ENCODE results near the gene NPAS3. TPM values are rescaled to one million over a fixed set of nuclear protein-coding genes. Genes with fewer than 3 reads are reported as not detected.

The NPAS3 gene
- total RNA-seq, 2 donors from 2014 or later, result 1.1 to 1.8 TPM

DNA sequence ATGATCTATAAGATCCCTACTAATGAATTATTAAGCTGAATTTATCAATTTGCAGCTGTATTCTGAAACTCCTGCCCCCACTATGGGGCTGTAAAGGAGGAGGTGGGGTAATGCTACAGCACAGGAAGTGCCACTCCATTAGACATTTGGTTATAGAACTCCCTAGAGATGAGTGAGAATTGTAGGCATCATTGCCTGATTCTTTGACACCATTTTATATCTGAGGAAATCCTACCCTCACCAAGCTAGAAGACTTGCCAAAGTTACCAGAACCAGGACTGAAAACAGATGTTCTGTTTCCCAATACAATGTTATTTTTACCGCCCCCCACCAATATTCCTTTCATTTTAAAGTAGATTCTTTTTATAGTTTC, 829.8 kb downstream of the NPAS3 start:
- TF ChIP-seq POLR2AphosphoS5 (IDR thresholded peaks at IDR 0.05), result no peak
- TF ChIP-seq, protein P1, sequence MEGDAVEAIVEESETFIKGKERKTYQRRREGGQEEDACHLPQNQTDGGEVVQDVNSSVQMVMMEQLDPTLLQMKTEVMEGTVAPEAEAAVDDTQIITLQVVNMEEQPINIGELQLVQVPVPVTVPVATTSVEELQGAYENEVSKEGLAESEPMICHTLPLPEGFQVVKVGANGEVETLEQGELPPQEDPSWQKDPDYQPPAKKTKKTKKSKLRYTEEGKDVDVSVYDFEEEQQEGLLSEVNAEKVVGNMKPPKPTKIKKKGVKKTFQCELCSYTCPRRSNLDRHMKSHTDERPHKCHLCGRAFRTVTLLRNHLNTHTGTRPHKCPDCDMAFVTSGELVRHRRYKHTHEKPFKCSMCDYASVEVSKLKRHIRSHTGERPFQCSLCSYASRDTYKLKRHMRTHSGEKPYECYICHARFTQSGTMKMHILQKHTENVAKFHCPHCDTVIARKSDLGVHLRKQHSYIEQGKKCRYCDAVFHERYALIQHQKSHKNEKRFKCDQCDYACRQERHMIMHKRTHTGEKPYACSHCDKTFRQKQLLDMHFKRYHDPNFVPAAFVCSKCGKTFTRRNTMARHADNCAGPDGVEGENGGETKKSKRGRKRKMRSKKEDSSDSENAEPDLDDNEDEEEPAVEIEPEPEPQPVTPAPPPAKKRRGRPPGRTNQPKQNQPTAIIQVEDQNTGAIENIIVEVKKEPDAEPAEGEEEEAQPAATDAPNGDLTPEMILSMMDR (IDR thresholded peaks at IDR 0.05), result no peak
- no peak for TF ChIP-seq POLR2A (IDR thresholded peaks at IDR 0.05)
- Histone ChIP-seq H3K4me3 (no peak overlapping the region), H3K4me1 (replicated peaks) (no peaks in the 10 kb centered on the region), H3K36me3 (no peaks in the 10 kb centered on the region), H3K27me3 (replicated peaks; ENCODE audit: insufficient read depth) (no peaks in the 10 kb centered on the region), H3K27ac (no peak overlapping the region), H3K9me3 (no peaks in the 10 kb centered on the region)
- intact Hi-C loops (cut with DNase I), result no loop called here
- no peak for DNase-seq (ENCODE audit: low spot score)
- WGBS, result 100% methylated on average over 1 of the region's 1 CpG

DNA sequence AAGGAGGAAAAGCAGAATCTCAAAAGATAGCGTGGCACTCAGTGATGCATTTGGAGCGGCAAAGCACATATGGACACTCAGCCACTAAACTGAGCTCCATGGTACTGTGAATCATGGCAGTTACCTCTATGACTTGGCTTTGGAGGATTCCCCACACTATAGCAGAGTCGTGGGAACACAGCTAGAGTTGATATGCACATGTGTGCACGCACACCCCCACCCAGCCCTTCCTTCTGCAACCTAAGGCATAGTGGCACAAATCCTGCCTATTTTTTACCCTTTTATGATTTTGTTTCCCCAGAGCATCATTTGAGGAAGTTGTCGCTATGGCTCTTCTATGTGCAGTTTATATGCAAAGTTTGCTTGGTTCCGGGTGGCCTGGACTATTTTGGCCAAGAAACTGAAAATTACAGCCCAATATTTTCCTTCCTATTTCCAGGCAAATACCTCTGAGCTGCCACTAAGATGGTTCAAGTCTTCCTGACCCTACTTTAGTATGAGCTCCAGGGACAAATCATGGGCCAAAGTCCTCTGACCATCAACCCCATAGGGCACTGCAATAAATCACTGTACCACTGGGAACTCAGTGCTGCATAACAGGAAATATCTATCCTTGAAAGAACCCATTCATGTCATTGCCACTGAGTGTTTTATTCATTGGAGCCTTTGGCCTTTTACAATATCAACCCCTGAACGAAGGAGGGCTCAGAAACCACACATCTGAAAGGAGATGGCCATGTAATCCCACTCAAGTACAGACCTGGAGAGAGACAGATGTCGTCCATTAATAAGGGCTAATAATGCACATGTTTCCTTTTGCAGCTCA, 834.7 kb downstream of the NPAS3 start:
- 96% methylated on average over 8 of the region's 8 CpGs for WGBS
- H3K4me3 ChIP-seq, result no peak overlapping the region
- H3K4me1 ChIP-seq (replicated peaks), result no peaks in the 10 kb centered on the region
- H3K36me3 ChIP-seq, result no peaks in the 10 kb centered on the region
- intact Hi-C loops (cut with DNase I), result no loop called here
- no peak for DNase-seq (ENCODE audit: low spot score)
- H3K27ac ChIP-seq, result no peak overlapping the region
- H3K9me3 ChIP-seq, result no peaks in the 10 kb centered on the region
- no peaks in the 10 kb centered on the region for H3K27me3 ChIP-seq (replicated peaks; ENCODE audit: insufficient read depth)
- TF ChIP-seq, protein P1 (IDR thresholded peaks at IDR 0.05), result no peak
- no peak for TF ChIP-seq POLR2A (IDR thresholded peaks at IDR 0.05)
- no peak for TF ChIP-seq POLR2AphosphoS5 (IDR thresholded peaks at IDR 0.05)

DNA sequence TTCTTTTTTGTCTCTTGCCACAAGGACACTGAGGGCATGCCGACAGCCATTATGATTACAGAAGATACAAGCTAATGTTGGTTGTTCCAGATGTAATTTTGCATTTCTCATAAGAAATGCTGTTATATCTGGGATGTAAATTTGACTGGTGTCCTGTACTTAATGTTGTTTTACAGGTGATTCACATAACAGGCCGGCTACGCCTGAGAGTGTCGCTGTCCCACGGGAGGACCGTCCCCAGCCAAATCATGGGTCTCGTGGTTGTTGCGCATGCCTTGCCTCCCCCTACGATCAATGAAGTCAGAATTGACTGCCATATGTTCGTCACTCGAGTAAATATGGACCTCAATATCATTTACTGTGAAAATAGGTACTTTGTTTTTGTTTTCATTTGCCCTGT, 835.5 kb downstream of the NPAS3 start:
- no peak for DNase-seq (ENCODE audit: low spot score)
- no peak overlapping the region for H3K27ac ChIP-seq
- H3K27me3 ChIP-seq (replicated peaks; ENCODE audit: insufficient read depth), result no peaks in the 10 kb centered on the region
- WGBS, result 97% methylated on average over 11 of the region's 11 CpGs
- no peaks in the 10 kb centered on the region for H3K4me1 ChIP-seq (replicated peaks)
- no peaks in the 10 kb centered on the region for H3K36me3 ChIP-seq
- H3K9me3 ChIP-seq, result no peaks in the 10 kb centered on the region
- no peak for TF ChIP-seq POLR2AphosphoS5 (IDR thresholded peaks at IDR 0.05)
- TF ChIP-seq, protein P1 (IDR thresholded peaks at IDR 0.05), result no peak
- TF ChIP-seq POLR2A (IDR thresholded peaks at IDR 0.05), result no peak
- intact Hi-C loops (cut with DNase I), result no loop called here
- no peak overlapping the region for H3K4me3 ChIP-seq

GRCh38 chr14:33774723-33775470, 836.2 kb downstream of the NPAS3 start:
- no peaks in the 10 kb centered on the region for H3K27me3 ChIP-seq (replicated peaks; ENCODE audit: insufficient read depth)
- TF ChIP-seq, protein P1 (IDR thresholded peaks at IDR 0.05), result no peak
- no peak for TF ChIP-seq POLR2AphosphoS5 (IDR thresholded peaks at IDR 0.05)
- TF ChIP-seq POLR2A (IDR thresholded peaks at IDR 0.05), result no peak
- intact Hi-C loops (cut with DNase I), result no loop called here

More at GRCh38 chr14:33774723-33775470, 836.2 kb downstream of the NPAS3 start:
- Histone ChIP-seq H3K36me3 (no peaks in the 10 kb centered on the region), H3K4me3 (no peak overlapping the region), H3K4me1 (replicated peaks) (no peaks in the 10 kb centered on the region), H3K27ac (no peak overlapping the region), H3K9me3 (no peaks in the 10 kb centered on the region)
- DNase-seq (ENCODE audit: low spot score), result no peak
- WGBS, result 87% methylated on average over 11 of the region's 11 CpGs
